SK-N-SH (cell line): ENCODE measurements around the gene SLC2A11.

Source experiments
- CTCF ChIP-seq: fragments of 200-600 bp; sonication (generic); IDR thresholded peaks from 2 replicates; pipeline ENCODE4 v1.6.1; 2017; ENCODE audit warnings: antibody characterized with exemption, mild to moderate bottlenecking, moderate library complexity
- EP300 ChIP-seq, 2 experiments: IDR thresholded peaks; 2 replicates each; pipeline versions ENCODE4 v1.4.0 to v1.6.1; 2012; ENCODE audit warnings: borderline replicate concordance in 1 of 2, low read depth in 1 of 2, low read length in 1 of 2
- FOXM1 ChIP-seq: IDR thresholded peaks from 2 replicates; pipeline ENCODE4 v1.4.0; 2012; ENCODE audit warnings: low read depth, mild to moderate bottlenecking
- MXI1 ChIP-seq: IDR thresholded peaks from 2 replicates; pipeline ENCODE4 v1.6.1; 2012; ENCODE audit warnings: mild to moderate bottlenecking, low read depth, low read length, improper control_type of control experiment
- RXRA ChIP-seq: IDR thresholded peaks from 2 replicates; pipeline ENCODE4 v1.4.0; 2012; ENCODE audit warnings: low read depth, mild to moderate bottlenecking, borderline replicate concordance
- SMC3 ChIP-seq: IDR thresholded peaks from 2 replicates; pipeline ENCODE4 v1.6.1; 2012; ENCODE audit warnings: low read depth, low read length, improper control_type of control experiment

- TF ChIP-seq SMC3 (no peak), CTCF (no peak), FOXM1 (no peak), RXRA (no peak), MXI1 (no peak), EP300 (IDR thresholded peaks at IDR 0.05; ENCODE audit: borderline replicate concordance in 1 of 2, low read depth in 1 of 2, low read length in 1 of 2) (no peak)
Measured at GRCh38 chr22:23825246-23825905, 32.3 kb upstream of the SLC2A11 start.
